ENCODE results near the gene ACBD7.

DNA sequence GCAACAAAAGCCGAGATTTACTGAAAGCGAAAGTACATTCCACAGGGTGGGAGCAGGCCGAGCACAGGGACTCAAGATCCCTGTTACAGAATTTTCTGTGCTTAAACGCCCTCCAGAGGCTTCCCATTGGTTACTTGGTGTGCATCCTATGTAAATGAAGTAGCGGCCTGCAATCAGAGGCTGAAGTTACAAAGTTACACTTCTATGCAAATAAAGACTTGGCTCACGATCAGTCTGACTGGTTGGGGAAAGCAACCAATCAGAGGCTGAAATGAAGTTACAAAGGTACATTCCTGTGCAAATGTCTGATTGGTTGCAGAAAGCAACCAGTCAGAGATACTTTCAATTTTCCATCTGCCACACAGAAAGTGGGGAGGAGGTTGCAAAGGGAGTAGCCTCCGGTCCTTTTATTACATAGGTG, 4.1 kb downstream of the ACBD7 start:
- TF ChIP-seq, protein P1, sequence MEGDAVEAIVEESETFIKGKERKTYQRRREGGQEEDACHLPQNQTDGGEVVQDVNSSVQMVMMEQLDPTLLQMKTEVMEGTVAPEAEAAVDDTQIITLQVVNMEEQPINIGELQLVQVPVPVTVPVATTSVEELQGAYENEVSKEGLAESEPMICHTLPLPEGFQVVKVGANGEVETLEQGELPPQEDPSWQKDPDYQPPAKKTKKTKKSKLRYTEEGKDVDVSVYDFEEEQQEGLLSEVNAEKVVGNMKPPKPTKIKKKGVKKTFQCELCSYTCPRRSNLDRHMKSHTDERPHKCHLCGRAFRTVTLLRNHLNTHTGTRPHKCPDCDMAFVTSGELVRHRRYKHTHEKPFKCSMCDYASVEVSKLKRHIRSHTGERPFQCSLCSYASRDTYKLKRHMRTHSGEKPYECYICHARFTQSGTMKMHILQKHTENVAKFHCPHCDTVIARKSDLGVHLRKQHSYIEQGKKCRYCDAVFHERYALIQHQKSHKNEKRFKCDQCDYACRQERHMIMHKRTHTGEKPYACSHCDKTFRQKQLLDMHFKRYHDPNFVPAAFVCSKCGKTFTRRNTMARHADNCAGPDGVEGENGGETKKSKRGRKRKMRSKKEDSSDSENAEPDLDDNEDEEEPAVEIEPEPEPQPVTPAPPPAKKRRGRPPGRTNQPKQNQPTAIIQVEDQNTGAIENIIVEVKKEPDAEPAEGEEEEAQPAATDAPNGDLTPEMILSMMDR (IDR thresholded peaks at IDR 0.05), result no peak
- TF ChIP-seq POLR2A (IDR thresholded peaks at IDR 0.05) (no peak), EP300 (IDR thresholded peaks at IDR 0.05) (no peak)

All from suprapubic skin (tissue), 3 donors.